Ammon's horn (tissue), 1 donor: ENCODE measurements around the gene SNRPA.
"Not testable (repeated sequence)": the region's sequence is repeated elsewhere in the genome, so short reads cannot be mapped to it uniquely, and the experiment has no call there.

Experiments
- DNase-seq: peaks from one replicate; pipeline ENCODE4 v3.0.0-alpha.2; 2016; ENCODE audit warnings: low spot score

The SNRPA gene

GRCh38 chr19:40745402-40745780 lies 5.6 kb upstream of the SNRPA start:
- DNase-seq = no peak

GRCh38 chr19:40747536-40747935 lies 3.5 kb upstream of the SNRPA start:
- DNase-seq = no peak

GRCh38 chr19:40750058-40750873 lies 737 bp upstream of the SNRPA start, which contains the start of gene ACTMAP:
Gene ACTMAP, minus strand, starts transcription at chr19:40750477. Its CDS starts 674 bp downstream, at chr19:40749803.
- peak; percentile 100 for DNase-seq

GRCh38 chr19:40752257-40752781 lies 1.3 kb downstream of the SNRPA start:
- DNase-seq = no peak

DNA sequence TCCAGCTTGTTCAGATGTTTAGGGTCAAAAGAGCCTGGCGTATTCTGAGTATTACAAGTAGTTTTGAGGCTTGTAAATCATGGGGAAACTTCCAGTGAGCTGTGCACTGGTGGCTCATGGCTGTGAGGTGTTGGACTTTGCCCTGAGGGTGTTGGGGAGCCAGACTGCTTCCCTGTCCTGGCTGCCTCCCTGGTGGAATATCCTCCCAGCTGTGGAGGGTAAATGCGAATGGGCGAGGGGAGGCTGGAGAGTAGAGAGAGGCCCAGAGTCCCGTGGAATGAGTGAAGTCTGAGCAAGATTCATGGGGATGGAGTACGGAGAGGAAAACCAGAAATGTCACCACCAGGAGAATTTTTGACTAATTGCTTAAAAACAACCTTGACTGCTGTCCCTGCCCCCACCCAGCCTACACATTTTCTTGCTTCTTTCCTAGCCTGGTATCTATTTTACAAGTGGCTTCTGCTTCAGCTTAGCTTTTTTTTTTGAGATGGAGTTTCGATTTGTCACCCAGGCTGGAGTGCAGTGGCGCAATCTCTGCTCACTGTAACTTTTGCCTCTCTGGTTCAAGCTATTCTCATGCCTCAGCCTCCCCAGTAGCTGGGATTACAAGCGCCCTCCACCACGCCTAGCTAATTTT lies 3.7 kb downstream of the SNRPA start:
- peak; percentile 13 for DNase-seq

DNA sequence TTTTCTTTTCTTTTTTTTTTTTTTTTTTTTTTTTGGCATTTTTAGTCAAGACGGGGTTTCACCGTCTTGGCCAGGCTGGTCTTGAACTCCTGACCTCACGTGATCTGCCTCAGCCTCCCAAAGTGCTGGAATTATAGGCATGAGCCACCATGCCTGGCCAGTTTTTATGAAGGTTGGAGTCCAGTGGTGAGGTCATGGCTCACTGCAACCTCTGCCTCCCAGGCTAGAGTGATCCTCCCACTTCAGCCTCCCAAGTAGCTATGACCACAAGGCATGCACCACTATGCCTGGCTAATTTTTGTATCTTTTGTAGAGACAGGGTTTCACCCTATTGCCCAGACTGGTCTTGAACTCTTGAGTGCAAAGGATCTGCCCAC lies 4.2 kb downstream of the SNRPA start:
- DNase-seq = no peak

DNA sequence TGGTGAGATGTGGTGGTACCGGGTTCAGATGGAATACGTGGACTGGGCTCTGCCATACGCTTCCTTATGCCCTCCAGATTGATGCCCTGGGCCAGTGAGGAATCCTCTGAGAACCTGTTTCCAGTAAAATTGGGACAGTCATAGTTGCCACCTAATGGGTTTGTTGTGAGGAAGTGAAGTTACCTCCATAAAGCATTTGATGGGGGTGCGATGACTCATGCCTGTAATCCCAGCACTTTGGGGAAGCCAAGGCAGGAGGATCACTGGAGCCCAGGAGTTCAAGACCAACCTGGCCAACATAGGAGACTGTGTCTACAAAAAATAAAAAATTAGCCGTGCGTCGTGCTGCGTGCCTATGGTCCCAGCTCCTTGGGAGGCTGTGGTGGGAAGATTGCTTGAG lies 4.8 kb downstream of the SNRPA start:
- DNase-seq = no peak

DNA sequence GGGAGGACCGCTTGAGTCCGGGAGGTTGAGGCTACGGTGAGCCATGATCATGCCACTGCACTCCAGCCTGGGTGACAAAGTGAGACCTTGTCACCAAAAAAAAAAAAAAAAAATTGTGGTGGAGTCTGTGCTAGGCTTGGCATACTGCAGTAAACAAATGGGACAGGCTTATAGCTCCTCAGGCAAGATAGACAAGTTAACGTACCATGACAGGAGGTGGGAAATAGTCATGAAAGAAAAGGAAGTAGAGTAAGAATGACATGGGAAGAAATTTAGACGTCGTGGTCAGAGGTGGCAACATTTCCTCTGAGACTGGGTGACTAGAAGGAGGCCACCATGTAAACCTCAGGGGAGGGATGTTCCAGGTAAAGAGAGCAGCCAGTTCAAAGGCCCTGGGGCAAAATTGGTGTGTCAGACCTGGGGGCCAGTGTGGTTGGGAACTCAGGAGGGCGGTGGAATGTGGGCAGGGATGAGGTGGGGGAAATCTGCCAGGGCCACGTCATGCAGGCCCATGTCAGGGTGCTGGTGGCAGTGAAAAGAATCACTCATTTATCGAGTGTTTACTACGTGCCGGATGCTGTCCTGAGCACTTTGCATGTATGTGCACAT lies 5.6 kb downstream of the SNRPA start:
- no peak for DNase-seq

DNA sequence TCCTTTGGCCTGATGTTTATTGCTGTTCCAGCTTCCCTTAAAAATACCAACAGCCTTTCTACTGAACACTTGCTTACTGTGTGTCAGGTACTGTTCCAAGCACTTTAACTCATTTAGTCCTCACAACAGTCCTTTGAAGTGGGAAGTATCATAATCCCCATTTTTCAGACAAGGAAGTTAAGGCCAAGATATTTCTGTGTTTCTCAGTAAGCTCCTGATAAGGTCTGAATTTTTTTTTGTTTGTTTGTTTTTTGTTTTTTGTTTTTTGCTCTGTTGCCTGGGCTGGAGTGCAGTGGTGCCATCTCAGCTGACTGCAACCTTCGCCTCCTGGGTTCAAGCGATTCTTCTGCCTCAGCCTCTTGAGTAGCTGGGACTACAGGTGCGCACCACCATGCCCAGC lies 7.5 kb downstream of the SNRPA start:
- DNase-seq = no peak

DNA sequence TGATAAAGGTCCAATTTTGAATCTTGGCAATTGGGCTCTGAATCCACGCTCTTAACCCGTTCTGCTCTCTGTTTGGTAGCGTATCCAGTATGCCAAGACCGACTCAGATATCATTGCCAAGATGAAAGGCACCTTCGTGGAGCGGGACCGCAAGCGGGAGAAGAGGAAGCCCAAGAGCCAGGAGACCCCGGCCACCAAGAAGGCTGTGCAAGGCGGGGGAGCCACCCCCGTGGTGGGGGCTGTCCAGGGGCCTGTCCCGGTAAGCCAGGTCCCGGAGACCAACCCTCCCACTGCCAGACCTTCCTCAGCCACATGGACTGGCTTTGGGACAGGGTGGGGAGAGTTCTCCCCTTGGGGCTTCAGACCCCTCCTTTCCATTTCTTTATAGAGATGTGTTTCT lies 8.3 kb downstream of the SNRPA start:
- no peak for DNase-seq

DNA sequence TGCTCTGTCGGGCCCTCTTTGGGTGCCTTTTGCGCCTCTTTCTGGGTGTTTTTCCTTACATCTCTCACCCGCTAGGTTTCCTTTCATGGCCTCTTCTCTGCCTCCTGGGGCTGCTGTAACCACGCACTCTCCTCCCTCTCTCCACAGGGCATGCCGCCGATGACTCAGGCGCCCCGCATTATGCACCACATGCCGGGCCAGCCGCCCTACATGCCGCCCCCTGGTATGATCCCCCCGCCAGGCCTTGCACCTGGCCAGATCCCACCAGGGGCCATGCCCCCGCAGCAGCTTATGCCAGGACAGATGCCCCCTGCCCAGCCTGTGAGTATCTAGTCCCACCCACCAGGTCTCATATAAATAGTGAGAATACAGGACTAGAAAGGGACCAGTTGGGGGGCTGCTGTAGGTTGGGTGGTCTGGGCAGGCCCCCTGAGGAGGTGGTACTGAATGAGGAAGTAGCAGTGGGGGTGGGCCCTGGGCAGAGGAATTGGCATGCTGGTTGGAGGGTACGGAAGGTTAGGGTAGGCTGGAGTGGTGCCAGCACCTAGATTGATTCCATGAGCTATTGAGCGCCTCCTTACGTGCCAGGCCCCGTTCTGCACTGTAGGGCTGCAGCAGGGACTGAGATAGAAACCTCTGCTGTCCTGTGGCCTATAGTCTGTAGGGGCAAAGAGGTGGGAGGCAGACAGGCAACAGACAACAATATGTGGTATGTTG lies 11.9 kb downstream of the SNRPA start:
- DNase-seq = no peak

DNA sequence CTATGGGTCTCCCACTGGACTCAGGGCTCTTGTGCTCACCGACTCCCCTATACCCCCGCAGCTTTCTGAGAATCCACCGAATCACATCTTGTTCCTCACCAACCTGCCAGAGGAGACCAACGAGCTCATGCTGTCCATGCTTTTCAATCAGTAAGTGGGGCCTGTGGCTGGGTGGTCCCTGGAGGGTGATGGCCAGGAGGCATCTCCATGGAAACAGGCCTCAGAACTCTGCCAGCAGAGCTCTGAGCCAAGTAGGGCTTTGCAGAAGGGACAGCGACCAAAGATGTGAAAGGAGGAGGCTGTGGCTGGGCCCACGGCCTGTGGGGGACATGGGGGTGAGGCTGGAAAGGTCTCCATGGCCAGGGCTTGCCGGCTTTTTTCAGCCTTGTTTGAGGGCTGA lies 12.5 kb downstream of the SNRPA start:
- no peak for DNase-seq

DNA sequence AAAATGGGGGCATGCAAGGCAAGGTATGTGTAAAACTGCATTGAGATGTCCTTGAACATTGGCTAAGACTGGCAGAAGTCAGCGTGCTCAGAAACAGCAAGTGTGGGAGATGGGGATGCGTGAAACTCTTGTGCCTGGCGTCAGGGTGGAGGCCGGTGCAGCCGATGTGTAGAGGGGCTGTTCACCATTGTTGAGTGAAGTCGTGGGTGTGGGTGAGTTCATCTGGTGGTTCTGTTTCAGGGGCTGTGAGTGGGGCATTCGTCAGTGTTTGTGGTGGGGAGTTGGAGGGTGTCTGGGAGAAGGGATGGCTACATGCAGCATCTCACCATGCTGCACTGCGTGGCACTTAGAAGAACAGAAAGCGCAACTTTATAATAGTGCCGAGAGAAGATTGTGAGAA lies 13.0 kb downstream of the SNRPA start:
- DNase-seq = no peak

DNA sequence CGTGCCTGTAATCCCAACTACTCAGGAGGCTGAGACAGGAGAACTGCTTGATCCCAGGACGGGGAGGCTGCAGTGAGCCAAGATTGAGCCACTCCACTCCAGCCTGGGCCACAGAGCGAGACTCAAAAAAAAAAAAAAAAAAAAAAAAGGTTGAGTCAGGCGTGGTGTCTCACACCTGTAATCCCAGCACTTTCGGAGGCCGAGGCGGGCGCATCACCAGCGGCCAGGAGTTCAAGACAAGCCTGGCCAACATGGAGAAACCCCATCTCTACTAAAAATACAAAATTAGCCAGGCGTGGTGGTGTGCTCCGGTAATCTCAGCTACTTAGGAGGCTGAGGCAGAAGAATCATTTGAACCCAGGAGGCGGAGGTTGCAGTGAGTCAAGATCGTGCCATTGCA lies 15.4 kb downstream of the SNRPA start:
- not testable (repeated sequence) for DNase-seq

DNA sequence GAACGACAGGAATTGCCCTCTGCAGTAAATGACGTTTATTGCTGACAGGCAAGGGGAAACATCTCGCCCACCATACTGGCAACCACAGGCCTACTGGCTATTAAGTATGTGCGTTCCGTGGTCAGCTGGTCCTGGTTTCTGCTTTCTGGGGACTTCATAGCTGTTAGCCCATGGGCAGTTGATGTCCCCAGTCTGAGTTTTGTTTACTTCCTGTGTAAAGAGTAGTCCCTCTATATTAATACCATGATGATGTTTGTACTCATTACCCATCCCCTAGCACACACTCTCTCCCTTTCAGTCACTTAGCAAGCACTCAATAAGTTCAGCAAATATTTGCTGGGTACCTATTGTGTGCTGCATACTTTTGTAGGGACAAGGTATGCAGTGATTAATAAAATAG lies 17.9 kb downstream of the SNRPA start:
- DNase-seq = no peak

- not testable (repeated sequence) for DNase-seq
Observed at GRCh38 chr19:40771101-40771862, 20.3 kb downstream of the SNRPA start.

- no peak for DNase-seq
Observed at GRCh38 chr19:40774916-40775631, 24.1 kb downstream of the SNRPA start, which contains the start of gene MIA. Gene MIA, plus strand, starts transcription at chr19:40775521. Its CDS starts 22 bp downstream, at chr19:40775543.

DNA sequence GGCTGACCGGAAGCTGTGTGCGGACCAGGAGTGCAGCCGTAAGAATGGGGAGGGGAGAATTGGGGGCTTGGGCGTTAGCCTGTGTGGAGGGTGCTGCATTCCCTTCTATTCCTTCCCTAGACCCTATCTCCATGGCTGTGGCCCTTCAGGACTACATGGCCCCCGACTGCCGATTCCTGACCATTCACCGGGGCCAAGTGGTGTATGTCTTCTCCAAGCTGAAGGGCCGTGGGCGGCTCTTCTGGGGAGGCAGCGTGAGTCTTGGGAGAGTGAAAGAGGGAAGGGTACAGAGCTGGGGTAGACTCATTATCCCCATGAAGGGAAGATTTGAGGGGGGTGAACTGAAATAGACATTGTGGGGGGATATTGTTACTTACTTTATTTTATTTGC lies 24.6 kb downstream of the SNRPA start:
- no peak for DNase-seq

GRCh38 chr19:40776364-40776763 lies 25.4 kb downstream of the SNRPA start:
- DNase-seq = no peak

GRCh38 chr19:40776932-40777644 lies 26.1 kb downstream of the SNRPA start:
- peak; percentile 98 for DNase-seq
